ENCODE measurements around the gene SYNGR3. TPM values are rescaled to one million over a fixed set of nuclear protein-coding genes. Genes with fewer than 3 reads are reported as not detected.

The SYNGR3 gene
- total RNA-seq, 1 donor from 2014 or later: 23.2 TPM

- intact Hi-C loops (cut with micrococcal nuclease): loop anchor here (1.0 to 2.0 kb wide), 4 partner anchors 14 to 182 kb away; partner anchors contain the start of genes MSRB1, NTHL1, TBL3 and TSC2
Measured at GRCh38 chr16:1958715-1959268, 31.0 kb upstream of the SYNGR3 start.

DNA sequence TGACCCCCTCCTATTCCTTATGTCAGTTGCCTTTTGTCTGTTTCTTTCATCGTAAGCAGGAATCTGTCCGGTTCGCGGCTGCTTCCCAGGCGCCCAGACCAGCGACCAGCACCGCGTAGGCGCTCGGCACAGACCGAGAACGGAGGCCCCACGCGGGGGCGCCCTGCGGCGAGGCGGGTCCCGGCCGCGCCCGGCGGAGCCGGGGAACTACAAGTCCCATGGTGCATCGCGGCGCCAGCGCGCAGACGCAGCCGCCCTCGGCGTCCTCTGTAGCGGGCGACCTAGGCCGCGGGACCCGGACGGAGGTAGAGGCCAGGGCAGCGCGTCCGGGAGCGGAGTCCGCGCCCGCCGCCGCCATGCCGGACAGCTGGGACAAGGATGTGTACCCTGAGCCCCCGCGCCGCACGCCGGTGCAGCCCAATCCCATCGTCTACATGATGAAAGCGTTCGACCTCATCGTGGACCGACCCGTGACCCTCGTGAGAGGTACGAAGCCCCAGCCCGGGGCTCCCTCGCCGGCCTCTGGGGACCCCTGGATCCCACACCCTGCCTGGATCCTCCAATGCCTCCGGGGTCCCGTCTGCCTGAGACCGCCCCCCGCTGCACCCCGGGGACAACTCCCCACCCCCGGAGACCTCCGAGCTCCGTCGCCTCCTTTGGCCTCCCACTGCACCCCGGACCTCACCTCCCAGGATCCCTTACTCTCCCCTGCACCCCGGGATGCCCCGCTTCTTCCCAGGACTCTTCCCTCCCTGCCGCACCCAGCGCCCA, 30.3 kb upstream of the SYNGR3 start, which contains the start of gene NDUFB10:
TSS of gene NDUFB10 (plus strand) at position 270 of the 771 bp plus-strand sequence. CDS start at position 357, 87 bp downstream.
- intact Hi-C loops (cut with micrococcal nuclease): loop anchor here (1.0 to 10.0 kb wide), 5 partner anchors 13 to 345 kb away; partner anchors contain the start of genes CRAMP1, IFT140, MSRB1 and NTHL1

DNA sequence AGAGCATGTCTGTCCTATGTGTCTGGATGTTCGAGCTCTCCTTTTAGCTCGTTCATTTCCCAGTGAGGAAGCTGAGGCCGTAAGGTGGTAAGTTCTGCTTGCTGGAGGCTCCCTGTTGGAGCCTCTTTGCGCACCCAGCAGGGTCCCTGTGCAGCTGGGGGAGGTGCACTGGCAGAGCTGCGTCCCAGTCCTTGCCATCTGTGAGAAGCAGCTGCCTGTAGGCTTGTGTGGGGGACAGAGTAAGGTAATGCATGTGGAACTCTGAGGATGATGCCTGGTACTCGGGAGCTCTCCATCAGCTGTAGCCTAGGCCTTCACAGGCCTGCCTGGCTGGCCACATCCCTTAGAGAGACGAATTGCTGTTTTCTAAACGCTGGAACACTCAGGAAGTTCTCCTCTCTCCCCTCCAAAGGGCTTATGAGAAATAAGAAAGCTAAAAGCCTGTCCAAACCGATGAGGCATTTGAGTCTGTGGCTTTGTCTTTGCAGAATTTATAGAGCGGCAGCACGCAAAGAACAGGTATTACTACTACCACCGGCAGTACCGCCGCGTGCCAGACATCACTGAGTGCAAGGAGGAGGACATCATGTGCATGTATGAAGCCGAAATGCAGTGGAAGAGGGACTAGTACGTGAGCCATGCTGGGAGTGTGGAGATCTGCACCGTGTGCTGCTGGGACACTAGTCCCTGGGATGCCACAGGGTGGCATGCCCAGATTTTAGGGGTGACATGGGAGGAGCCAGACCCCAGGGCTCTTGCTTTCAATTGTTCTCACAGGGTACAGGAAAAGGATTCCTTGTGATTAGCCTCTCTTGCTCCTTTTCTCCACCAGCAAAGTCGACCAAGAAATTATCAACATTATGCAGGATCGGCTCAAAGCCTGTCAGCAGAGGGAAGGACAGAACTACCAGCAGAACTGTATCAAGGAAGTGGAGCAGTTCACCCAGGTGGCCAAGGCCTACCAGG, 28.8 kb upstream of the SYNGR3 start:
- intact Hi-C loops (cut with micrococcal nuclease): loop anchor here (10.0 kb wide), 1 partner anchor 346 kb away; the partner anchor contains the start of genes CRAMP1 and IFT140

DNA sequence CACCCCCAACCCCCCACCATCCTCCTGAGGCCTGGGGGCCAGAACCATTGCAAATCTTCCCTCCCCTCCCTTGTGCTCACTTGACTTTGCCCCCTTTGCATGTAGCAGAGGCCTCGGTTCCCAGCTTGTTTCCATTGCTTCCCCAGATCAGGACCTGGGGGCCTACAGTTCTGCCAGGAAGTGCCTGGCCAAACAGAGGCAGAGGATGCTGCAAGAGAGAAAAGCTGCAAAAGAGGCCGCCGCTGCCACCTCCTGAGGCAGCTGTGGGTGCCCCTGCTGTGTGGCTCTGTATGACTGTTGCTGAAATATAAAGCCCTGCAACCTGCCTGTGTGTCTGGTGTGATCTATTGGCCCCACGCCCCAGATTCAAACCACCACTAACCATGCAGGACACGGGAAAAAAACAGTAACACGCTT, 28.1 kb upstream of the SYNGR3 start:
- intact Hi-C loops (cut with micrococcal nuclease): loop anchor here (10.0 kb wide), 1 partner anchor 347 kb away; the partner anchor contains the start of genes CRAMP1 and IFT140

- intact Hi-C loops (cut with micrococcal nuclease): loop anchor here (10.0 kb wide), 1 partner anchor 348 kb away; the partner anchor contains the start of genes CRAMP1 and IFT140
Measured at GRCh38 chr16:1962161-1963153, 27.3 kb upstream of the SYNGR3 start.

DNA sequence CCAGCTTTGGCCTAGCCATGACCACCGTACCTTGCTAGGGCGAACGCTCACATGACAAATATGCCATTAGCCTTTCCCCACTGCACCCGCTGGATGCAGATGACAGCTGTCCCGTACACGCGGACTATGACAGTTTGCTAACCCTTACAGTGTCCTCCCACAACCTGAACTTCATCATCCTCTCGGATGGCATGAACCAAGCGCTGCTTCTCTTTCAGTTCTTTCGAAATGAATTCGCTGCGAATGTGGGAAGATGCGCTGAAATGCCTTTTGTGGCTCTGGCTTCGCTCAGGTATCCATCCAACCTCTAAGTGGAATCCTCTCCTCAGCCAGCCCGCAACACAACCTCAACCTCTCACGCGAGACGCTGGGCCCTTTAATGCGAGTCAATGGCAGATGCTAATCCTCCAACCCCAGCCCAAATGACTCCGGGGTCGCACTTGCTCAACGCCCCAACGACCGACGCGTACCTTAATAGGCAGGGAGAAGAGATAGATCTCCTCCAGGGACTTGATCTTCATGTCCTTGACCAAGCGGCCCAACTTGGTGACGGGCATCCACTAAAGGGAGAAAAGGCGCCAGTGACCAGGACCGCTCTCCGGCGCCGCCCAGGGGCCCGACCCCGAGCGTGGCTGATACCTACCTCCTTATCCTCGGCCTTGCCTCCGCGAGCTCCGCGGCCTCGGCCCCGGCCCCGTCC, 25.8 kb upstream of the SYNGR3 start:
- intact Hi-C loops (cut with micrococcal nuclease): loop anchor here (1.0 to 10.0 kb wide), 8 partner anchors 8 to 349 kb away; partner anchors contain the start of genes CRAMP1, IFT140, MSRB1 and NTHL1

- intact Hi-C loops (cut with micrococcal nuclease): loop anchor here (1.0 to 10.0 kb wide), 9 partner anchors 8 to 350 kb away; partner anchors contain the start of genes CRAMP1, IFT140, MLST8 and MSRB1
Measured at GRCh38 chr16:1964506-1965395, 25.0 kb upstream of the SYNGR3 start, which contains the start of gene RPS2. TSS of gene RPS2 (minus strand) at chr16:1964826. CDS start at chr16:1964625, 201 bp downstream.

- intact Hi-C loops (cut with micrococcal nuclease): loop anchor here (1.0 to 10.0 kb wide), 5 partner anchors 43 to 351 kb away; partner anchors contain the start of genes CRAMP1, IFT140, MLST8 and NTHL1
Measured at GRCh38 chr16:1965396-1966001, 24.3 kb upstream of the SYNGR3 start.

GRCh38 chr16:1966460-1966859, 23.3 kb upstream of the SYNGR3 start, which contains the start of gene RNF151:
TSS of gene RNF151 (plus strand) at chr16:1966856. CDS start at chr16:1966882, 26 bp downstream.
- intact Hi-C loops (cut with micrococcal nuclease): loop anchor here (10.0 kb wide), 1 partner anchor 352 kb away; the partner anchor contains the start of genes CRAMP1 and IFT140

- intact Hi-C loops (cut with micrococcal nuclease): loop anchor here (10.0 kb wide), 1 partner anchor 354 kb away; the partner anchor contains the start of genes CRAMP1 and IFT140
Measured at GRCh38 chr16:1968146-1968953, 21.4 kb upstream of the SYNGR3 start.

- intact Hi-C loops (cut with micrococcal nuclease): loop anchor here (1.0 to 2.0 kb wide), 6 partner anchors 8 to 551 kb away; partner anchors contain the start of genes GFER, MAPK8IP3, MSRB1 and NDUFB10
Measured at GRCh38 chr16:1971796-1972489, 17.8 kb upstream of the SYNGR3 start, which contains the start of gene TBL3. TSS of gene TBL3 (plus strand) at chr16:1972053. CDS start at chr16:1972165, 112 bp downstream.

DNA sequence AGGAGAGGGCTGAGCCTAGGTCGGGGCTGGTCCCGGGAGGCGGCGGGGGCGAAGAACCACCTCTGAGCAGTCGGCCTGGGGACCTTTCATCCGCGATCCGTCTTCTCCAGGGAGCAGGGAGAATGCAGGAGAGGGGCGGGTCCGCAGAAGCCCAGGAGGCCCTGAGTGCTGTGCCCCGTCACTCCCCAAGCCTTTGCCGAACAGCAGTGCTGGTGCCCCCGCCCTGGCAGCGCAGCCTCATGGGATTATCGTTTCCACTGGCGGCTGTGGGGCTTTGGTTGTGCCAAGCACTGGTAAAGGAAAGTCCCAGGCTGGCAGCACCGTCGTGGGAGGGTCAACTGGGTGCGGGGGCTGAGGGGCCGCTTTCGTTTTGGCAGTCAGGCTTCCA, 17.3 kb upstream of the SYNGR3 start:
- intact Hi-C loops (cut with micrococcal nuclease): loop anchor here (1.0 to 2.0 kb wide), 4 partner anchors 8 to 266 kb away; partner anchors contain the start of genes GFER, MAPK8IP3, NDUFB10 and RPS2

- intact Hi-C loops (cut with micrococcal nuclease): loop anchor here (2.0 kb wide), 1 partner anchor 15 kb away; the partner anchor contains the start of gene NDUFB10
Measured at GRCh38 chr16:1973461-1974156, 16.2 kb upstream of the SYNGR3 start.
